SK-N-SH (cell line): ENCODE results near the gene PCSK7. TPM values are rescaled to one million over a fixed set of nuclear protein-coding genes. Genes with fewer than 3 reads are reported as not detected.

ENCODE experiments used
- CTCF ChIA-PET: fragments of 300-600, 350-600 bp; formaldehyde crosslinking; extraction: SDS; loops from one replicate; lab custom pipeline; 2021; lab: Yijun Ruan, JAX
- POLR2A ChIA-PET: fragments of 350-600 bp; sonication (Branson Sonifier 250); formaldehyde crosslinking; extraction: SDS; loops from one replicate; lab custom pipeline; 2020; ENCODE audit warnings: antibody characterized with exemption, inconsistent platforms; lab: Yijun Ruan, JAX
- DNase-seq: peaks from one replicate; pipeline ENCODE4 v3.0.0; 2012
- H2AFZ ChIP-seq: fragments of 200-600 bp; sonication (generic); 2 replicates; pipeline ENCODE4 v1.8.1; 2016; ENCODE audit warnings: antibody characterized with exemption, mild to moderate bottlenecking, low read depth
- H3F3A ChIP-seq: fragments of 200-600 bp; sonication (generic); replicated peaks from 2 replicates; pipeline ENCODE3; 2016; ENCODE audit warnings: antibody characterized with exemption, mild to moderate bottlenecking; ENCODE audit not compliant: insufficient read depth
- H3K27ac ChIP-seq, 2 experiments: fragments of 200-500 bp in 1 of 2; fragments of 200-600 bp in 1 of 2; sonication (Bioruptor generic) in 1 of 2; sonication (generic), shearing (Covaris generic) in 1 of 2; 2 replicates each; pipeline versions ENCODE4 v1.5.1 to v1.6.1; 2014 to 2016; ENCODE audit warnings: low read depth in 2 of 2, inconsistent platforms in 1 of 2, low read length in 1 of 2, mild to moderate bottlenecking in 1 of 2, mixed read lengths in 1 of 2
- H3K27me3 ChIP-seq: fragments of 200-600 bp; sonication (generic), shearing (Covaris generic); 2 replicates; pipeline ENCODE4 v1.6.1; 2016; ENCODE audit warnings: mixed run types; ENCODE audit not compliant: insufficient read depth
- H3K36me3 ChIP-seq, 2 experiments: fragments of 200-500 bp in 1 of 2; fragments of 200-600 bp in 1 of 2; sonication (Bioruptor generic) in 1 of 2; sonication (generic) in 1 of 2; replicated peaks in 1 of 2; 2 replicates each; pipeline versions ENCODE3 to v1.5.1; 2014 to 2016; ENCODE audit warnings: low read length in 1 of 2, mild to moderate bottlenecking in 1 of 2; ENCODE audit not compliant: insufficient read depth in 2 of 2, control insufficient read depth in 1 of 2
- H3K4me1 ChIP-seq, 2 experiments: fragments of 200-500 bp in 1 of 2; fragments of 200-600 bp in 1 of 2; sonication (Bioruptor generic) in 1 of 2; sonication (generic), shearing (Covaris generic) in 1 of 2; 2 replicates each; pipeline versions ENCODE4 v1.5.1 to v1.6.1; 2014 to 2016; ENCODE audit warnings: low read depth in 1 of 2, low read length in 1 of 2, mixed run types in 1 of 2; ENCODE audit not compliant: insufficient read depth in 2 of 2, control insufficient read depth in 1 of 2
- H3K4me2 ChIP-seq: fragments of 200-600 bp; sonication (generic), shearing (Covaris generic); 2 replicates; pipeline ENCODE4 v1.6.1; 2017; ENCODE audit warnings: mixed run types
- H3K4me3 ChIP-seq, 2 experiments: fragments of 200-500 bp in 1 of 2; fragments of 200-600 bp in 1 of 2; sonication (Bioruptor generic) in 1 of 2; sonication (generic), shearing (Covaris generic) in 1 of 2; 2 replicates each; pipeline versions ENCODE4 v1.5.1 to v1.8.1; 2014 to 2016; ENCODE audit warnings: low read depth in 2 of 2, inconsistent platforms in 1 of 2, low read length in 1 of 2, mild to moderate bottlenecking in 1 of 2, mixed read lengths in 1 of 2, moderate library complexity in 1 of 2
- H3K79me2 ChIP-seq: fragments of 200-600 bp; sonication (generic); 2 replicates; pipeline ENCODE4 v1.8.1; 2017; ENCODE audit warnings: mild to moderate bottlenecking; ENCODE audit not compliant: insufficient read depth
- H3K9ac ChIP-seq: fragments of 200-600 bp; sonication (generic); 2 replicates; pipeline ENCODE4 v1.6.1; 2017; ENCODE audit warnings: mixed run types
- H3K9me2 ChIP-seq: fragments of 200-600 bp; sonication (generic); 2 replicates; pipeline ENCODE4 v1.6.1; 2017; ENCODE audit warnings: mixed run types
- H3K9me3 ChIP-seq: fragments of 200-600 bp; sonication (generic); 2 replicates; pipeline ENCODE4 v1.6.1; 2017; ENCODE audit warnings: mixed run types, mild to moderate bottlenecking, moderate library complexity
- H4K20me1 ChIP-seq: fragments of 200-600 bp; sonication (generic); 2 replicates; pipeline ENCODE4 v1.6.1; 2017; ENCODE audit warnings: mild to moderate bottlenecking, mixed run types; ENCODE audit not compliant: insufficient read depth
- CHD2 ChIP-seq: fragments of 150-350 bp; IDR thresholded peaks from 2 replicates; pipeline ENCODE4 v1.6.1; 2018; ENCODE audit warnings: low read length; ENCODE audit not compliant: partially characterized antibody
- EP300 ChIP-seq, 2 experiments: IDR thresholded peaks; 2 replicates each; pipeline versions ENCODE4 v1.4.0 to v1.6.1; 2012; ENCODE audit warnings: borderline replicate concordance in 1 of 2, low read depth in 1 of 2, low read length in 1 of 2
- EZH2phosphoT487 ChIP-seq: fragments of 200-600 bp; sonication (generic); IDR thresholded peaks from 2 replicates; pipeline ENCODE4 v1.6.1; 2017; ENCODE audit warnings: low read depth, mixed run types, mild to moderate bottlenecking, antibody characterized with exemption, moderate library complexity, borderline replicate concordance
- GATA2 ChIP-seq: sonication (generic); formaldehyde crosslinking; IDR thresholded peaks from 2 replicates; pipeline ENCODE4 v1.5.0; 2020; ENCODE audit warnings: mild to moderate bottlenecking, missing genetic modification reagents
- IRF3 ChIP-seq: fragments of 150-350 bp; IDR thresholded peaks from 2 replicates; pipeline ENCODE4 v1.6.1; 2016; ENCODE audit warnings: mild to moderate bottlenecking, low read depth, low read length
- MEF2A ChIP-seq: IDR thresholded peaks from 2 replicates; pipeline ENCODE4 v1.4.0; 2012; ENCODE audit warnings: low read depth, borderline replicate concordance
- NFIC ChIP-seq: IDR thresholded peaks from 2 replicates; pipeline ENCODE4 v1.4.0; 2012; ENCODE audit warnings: borderline replicate concordance
- NRF1 ChIP-seq: IDR thresholded peaks from 2 replicates; pipeline ENCODE4 v1.6.1; 2012; ENCODE audit warnings: low read depth, mild to moderate bottlenecking, low read length
- POLR2AphosphoS5 ChIP-seq: IDR thresholded peaks from 2 replicates; pipeline ENCODE4 v1.6.1; 2012; ENCODE audit warnings: low read depth, low read length
- RCOR1 ChIP-seq: fragments of 150-350 bp; IDR thresholded peaks from 2 replicates; pipeline ENCODE4 v1.6.1; 2017; ENCODE audit warnings: antibody characterized with exemption, low read length
- REST ChIP-seq: IDR thresholded peaks from 2 replicates; pipeline ENCODE4 v1.6.1; 2012; ENCODE audit warnings: mild to moderate bottlenecking, low read depth, low read length, moderate library complexity
- RFX5 ChIP-seq: IDR thresholded peaks from 2 replicates; pipeline ENCODE4 v1.6.1; 2012; ENCODE audit warnings: mild to moderate bottlenecking, improper control_type of control experiment, low read length
- RXRA ChIP-seq: IDR thresholded peaks from 2 replicates; pipeline ENCODE4 v1.4.0; 2012; ENCODE audit warnings: low read depth, mild to moderate bottlenecking, borderline replicate concordance
- SIN3A ChIP-seq: IDR thresholded peaks from 2 replicates; pipeline ENCODE4 v1.6.1; 2012; ENCODE audit warnings: low read depth, mild to moderate bottlenecking, low read length, moderate library complexity, borderline replicate concordance
- SMC3 ChIP-seq: IDR thresholded peaks from 2 replicates; pipeline ENCODE4 v1.6.1; 2012; ENCODE audit warnings: low read depth, low read length, improper control_type of control experiment
- TAF1 ChIP-seq: IDR thresholded peaks from 2 replicates; pipeline ENCODE4 v1.6.1; 2012; ENCODE audit warnings: low read depth, mild to moderate bottlenecking, low read length, moderate library complexity, borderline replicate concordance
- TCF12 ChIP-seq: IDR thresholded peaks from 2 replicates; pipeline ENCODE4 v1.4.0; 2012
- TEAD4 ChIP-seq: IDR thresholded peaks from 2 replicates; pipeline ENCODE4 v1.4.0; 2012; ENCODE audit warnings: mild to moderate bottlenecking, borderline replicate concordance; ENCODE audit not compliant: insufficient read depth
- USF1 ChIP-seq: IDR thresholded peaks from 2 replicates; pipeline ENCODE4 v1.4.0; 2012; ENCODE audit warnings: low read depth, borderline replicate concordance
- WGBS: methylation state at CpG from one replicate; pipeline ENCODE4 v1.1.6; 2017; ENCODE audit warnings: low lambda C conversion rate; 5-methylcytosine and 5-hydroxymethylcytosine counted together
- polyA plus RNA-seq, 3 experiments: library from polyadenylated mRNA; depleted of rRNA; stranded (reverse); fragments of >200 nt; gene quantifications; 2 replicates each; pipeline ENCODE4 v1.2.3, GENCODE V29; 2012

The PCSK7 gene
- polyA plus RNA-seq, 1 of the 3 experiments (the other 2 are of a cell fraction) = 49.7 TPM

- H3K4me1 ChIP-seq = peaks cover 0 to 10% of the 10 kb centered on the region in 2 experiments; a peak in 2 of 4 replicates
- H2AFZ ChIP-seq = no peak overlapping the region
- no peak overlapping the region for H3K4me2 ChIP-seq
- ChIA-PET POLR2A (interaction anchor here (0.6 kb wide), 1 partner anchor 12 kb away, joined by 4 read pairs; no protein-coding TSS in a partner anchor), CTCF (interaction anchor here (0.9 to 1.1 kb wide), 3 partner anchors 12 to 188 kb away, joined by 3 read pairs; partner anchors contain the start of genes PCSK7 and RNF214)
- H3K9ac ChIP-seq = no peak overlapping the region
- no peak overlapping the region for H3K4me3 ChIP-seq
- no peak for DNase-seq
- WGBS = 96% methylated on average over 9 of the region's 9 CpGs
- no peaks in the 10 kb centered on the region for H3K9me3 ChIP-seq
- no peaks in the 10 kb centered on the region for H3K9me2 ChIP-seq
- H3K36me3 ChIP-seq = peaks cover 47 to 63% of the 10 kb centered on the region in 2 experiments
- peaks cover 48% of the 10 kb centered on the region for H3K79me2 ChIP-seq
- H3K27ac ChIP-seq = no peak overlapping the region
- TF ChIP-seq GATA2 (CRISPR knock-in tag) (no peak), TEAD4 (no peak), POLR2AphosphoS5 (no peak), NFIC (no peak), EP300 (IDR thresholded peaks at IDR 0.05; ENCODE audit: borderline replicate concordance in 1 of 2, low read depth in 1 of 2, low read length in 1 of 2) (no peak), RCOR1 (no peak), SIN3A (no peak), SMC3 (no peak), CHD2 (no peak), MEF2A (no peak), TCF12 (no peak), IRF3 (no peak), USF1 (no peak)
- H3F3A ChIP-seq = peaks cover 29% of the 10 kb centered on the region
- H4K20me1 ChIP-seq = peaks cover 23% of the 10 kb centered on the region
- H3K27me3 ChIP-seq = no peaks in the 10 kb centered on the region
Measured at GRCh38 chr11:117170210-117170609, 61.7 kb downstream of the PCSK7 start.

GRCh38 chr11:117169736-117170135 lies 62.1 kb downstream of the PCSK7 start:
- H3K9ac ChIP-seq = no peak overlapping the region
- H3K4me2 ChIP-seq = no peak overlapping the region
- TF ChIP-seq REST (no peak), RCOR1 (no peak), IRF3 (no peak), RXRA (no peak), TEAD4 (no peak), EZH2phosphoT487 (no peak), NRF1 (no peak), RFX5 (no peak), TAF1 (no peak), USF1 (no peak)
- POLR2A ChIA-PET = no interaction called here
- peaks cover 23% of the 10 kb centered on the region for H4K20me1 ChIP-seq
- no peak overlapping the region for H2AFZ ChIP-seq
- H3K79me2 ChIP-seq = peaks cover 50% of the 10 kb centered on the region
- H3K9me2 ChIP-seq = no peaks in the 10 kb centered on the region
- DNase-seq = no peak
- H3K27me3 ChIP-seq = no peaks in the 10 kb centered on the region
- H3K9me3 ChIP-seq = no peaks in the 10 kb centered on the region
- H3K36me3 ChIP-seq = peaks cover 48 to 64% of the 10 kb centered on the region in 2 experiments
- CTCF ChIA-PET = interaction anchor here (0.6 to 1.0 kb wide), 3 partner anchors 63 to 1190 kb away, joined by 3 read pairs; partner anchors contain the start of genes PCSK7, RNF214 and UBE4A
- peaks cover 0 to 10% of the 10 kb centered on the region in 2 experiments; a peak in 2 of 4 replicates for H3K4me1 ChIP-seq
- no peak overlapping the region for H3K4me3 ChIP-seq
- H3F3A ChIP-seq = peaks cover 26% of the 10 kb centered on the region
- H3K27ac ChIP-seq = no peak overlapping the region
- WGBS = 100% methylated on average over 2 of the region's 2 CpGs
